Thyroid gland (tissue), 4 donors: ENCODE measurements around the gene TCF7L2. TPM values are rescaled to one million over a fixed set of nuclear protein-coding genes. Genes with fewer than 3 reads are reported as not detected.

Experiments used
- DNase-seq, 2 donors: peaks; one replicate each; pipeline ENCODE4 v3.0.0-alpha.2; 2019
- H3K27ac ChIP-seq, 3 donors: fragments of 200-600 bp; sonication (generic); 1 replicate in 2 of 3; 2 replicates in 1 of 3; pipeline ENCODE4 v1.5.1; 2016 to 2019; ENCODE audit warnings: mild to moderate bottlenecking in 1 of 3, moderate library complexity in 1 of 3
- H3K27me3 ChIP-seq: fragments of 200-600 bp; sonication (generic); one replicate; pipeline ENCODE4 v1.5.1; 2019
- H3K36me3 ChIP-seq, 2 donors: fragments of 200-600 bp; sonication (generic); one replicate each; pipeline ENCODE4 v1.5.1; 2016 to 2019
- H3K4me1 ChIP-seq, 2 donors: fragments of 200-600 bp; sonication (generic); one replicate each; pipeline ENCODE4 v1.5.1; 2017 to 2019
- H3K4me3 ChIP-seq, 3 donors: fragments of 200-600 bp; sonication (generic); replicated peaks in 1 of 3; 1 replicate in 2 of 3; 2 replicates in 1 of 3; pipeline ENCODE4 v1.5.1; 2016; ENCODE audit warnings: mild to moderate bottlenecking in 1 of 3
- H3K9me3 ChIP-seq: fragments of 200-600 bp; sonication (generic); one replicate; pipeline ENCODE4 v1.5.1; 2017
- POLR2A ChIP-seq, 2 donors: fragments of 450-650 bp; IDR thresholded peaks; one replicate each; pipeline ENCODE4 v1.6.1; 2017; ENCODE audit warnings: antibody characterized with exemption in 2 of 2, mild to moderate bottlenecking in 2 of 2, moderate library complexity in 1 of 2
- WGBS, 2 donors: methylation state at CpG; one replicate each; pipeline ENCODE4 v1.1.5; 2017; 5-methylcytosine and 5-hydroxymethylcytosine counted together
- intact Hi-C: fragments of 100-400 bp; cut with DNase I; formaldehyde crosslinking; loops from one replicate; pipeline ENCODE4 v1.15.1; 2023
- total RNA-seq, 4 donors: library from RNA; depleted of rRNA; stranded (reverse); fragments of >200 nt; gene quantifications; one replicate each; pipeline ENCODE4 v1.2.3, GENCODE V29; 2016
- TF ChIP-seq, protein P1 (sequence below), 6 experiments: fragments of 200-600 bp in 3 of 6; fragments of 450-650 bp in 3 of 6; sonication (generic) in 3 of 6; IDR thresholded peaks; one replicate each; pipeline ENCODE4 v1.5.1; 2016 to 2019; ENCODE audit warnings: antibody characterized with exemption in 6 of 6, mild to moderate bottlenecking in 2 of 6, inconsistent platforms in 1 of 6, moderate library complexity in 1 of 6

The TCF7L2 gene
- total RNA-seq = 10 to 100 TPM; 16.2 to 67.1 (median 25.3) TPM

DNA sequence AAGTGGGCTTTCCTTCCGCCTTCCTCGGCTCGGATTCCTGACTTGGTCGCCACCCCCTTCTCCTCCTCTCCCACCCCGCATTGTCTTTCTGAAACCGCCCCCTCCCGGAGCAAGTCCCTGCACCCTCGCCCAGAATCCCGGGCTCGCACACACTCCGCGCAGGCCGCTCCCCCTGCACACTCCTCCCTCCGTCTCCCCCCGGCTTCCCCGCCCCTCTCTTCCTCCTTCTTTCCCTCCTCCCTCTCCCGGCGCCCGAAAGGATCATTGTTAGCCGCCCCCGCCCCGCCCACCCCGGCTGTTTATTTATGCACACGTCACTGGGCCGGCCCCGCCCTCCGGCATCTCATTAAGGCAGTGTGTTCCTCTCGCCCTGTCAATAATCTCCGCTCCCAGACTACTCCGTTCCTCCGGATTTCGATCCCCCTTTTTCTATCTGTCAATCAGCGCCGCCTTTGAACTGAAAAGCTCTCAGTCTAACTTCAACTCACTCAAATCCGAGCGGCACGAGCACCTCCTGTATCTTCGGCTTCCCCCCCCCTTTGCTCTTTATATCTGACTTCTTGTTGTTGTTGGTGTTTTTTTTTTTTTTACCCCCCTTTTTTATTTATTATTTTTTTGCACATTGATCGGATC is at the start of gene TCF7L2:
Gene TCF7L2, plus strand, starts transcription at position 373 of the 633 bp plus-strand sequence. CDS start 510 bp downstream, outside the sequence.
- TF ChIP-seq, protein P1, sequence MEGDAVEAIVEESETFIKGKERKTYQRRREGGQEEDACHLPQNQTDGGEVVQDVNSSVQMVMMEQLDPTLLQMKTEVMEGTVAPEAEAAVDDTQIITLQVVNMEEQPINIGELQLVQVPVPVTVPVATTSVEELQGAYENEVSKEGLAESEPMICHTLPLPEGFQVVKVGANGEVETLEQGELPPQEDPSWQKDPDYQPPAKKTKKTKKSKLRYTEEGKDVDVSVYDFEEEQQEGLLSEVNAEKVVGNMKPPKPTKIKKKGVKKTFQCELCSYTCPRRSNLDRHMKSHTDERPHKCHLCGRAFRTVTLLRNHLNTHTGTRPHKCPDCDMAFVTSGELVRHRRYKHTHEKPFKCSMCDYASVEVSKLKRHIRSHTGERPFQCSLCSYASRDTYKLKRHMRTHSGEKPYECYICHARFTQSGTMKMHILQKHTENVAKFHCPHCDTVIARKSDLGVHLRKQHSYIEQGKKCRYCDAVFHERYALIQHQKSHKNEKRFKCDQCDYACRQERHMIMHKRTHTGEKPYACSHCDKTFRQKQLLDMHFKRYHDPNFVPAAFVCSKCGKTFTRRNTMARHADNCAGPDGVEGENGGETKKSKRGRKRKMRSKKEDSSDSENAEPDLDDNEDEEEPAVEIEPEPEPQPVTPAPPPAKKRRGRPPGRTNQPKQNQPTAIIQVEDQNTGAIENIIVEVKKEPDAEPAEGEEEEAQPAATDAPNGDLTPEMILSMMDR (IDR thresholded peaks at IDR 0.05) = peak in 1 of 6 experiments; percentile 6
- TF ChIP-seq POLR2A (IDR thresholded peaks at IDR 0.05) = peak; percentile 67 to 90
- H3K4me1 ChIP-seq = peaks cover 15 to 26% of the 10 kb centered on the region in 2 donors
- no peaks in the 10 kb centered on the region for H3K9me3 ChIP-seq
- peak within 1 kb of the TSS; percentile 3 to 83 (median 70) for H3K4me3 ChIP-seq
- H3K27ac ChIP-seq = peak within 1 kb of the TSS; percentile 88 to 98 (median 96)
- 1% methylated on average over 39 of the region's 39 CpGs for WGBS, 2 donors
- H3K36me3 ChIP-seq = no peaks in the 10 kb centered on the region
- intact Hi-C loops = loop anchor here (10.0 kb wide), 3 partner anchors 115 to 175 kb away; no protein-coding TSS in a partner anchor
- DNase-seq = peak; percentile 96 to 98
- H3K27me3 ChIP-seq = no peaks in the 10 kb centered on the region

DNA sequence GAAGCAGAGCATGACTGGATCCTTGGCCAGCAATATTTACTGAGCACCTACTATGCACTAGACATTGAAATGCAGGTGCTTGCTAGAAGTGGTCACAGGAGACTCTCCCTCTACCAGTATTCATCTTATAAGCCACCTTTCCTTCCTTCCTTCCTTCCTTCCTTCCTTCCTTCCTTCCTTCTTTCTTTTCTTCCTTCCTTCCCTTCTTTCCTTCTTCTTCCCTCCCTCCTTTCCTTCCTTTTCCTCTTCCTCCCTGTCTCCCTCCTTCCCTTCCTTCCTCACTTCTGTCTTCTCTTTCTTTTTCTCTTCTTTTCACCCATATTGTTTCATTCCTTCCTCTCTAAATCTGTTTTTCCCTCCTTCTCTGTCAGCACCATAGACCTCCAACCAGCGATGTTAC is 47.3 kb upstream of the TCF7L2 start:
- DNase-seq = no peak
- WGBS, 2 donors = 90 to 91% methylated on average over 1 of the region's 1 CpG
- Histone ChIP-seq H3K27ac (no peak overlapping the region), H3K36me3 (no peaks in the 10 kb centered on the region), H3K4me1 (no peaks in the 10 kb centered on the region), H3K27me3 (no peaks in the 10 kb centered on the region), H3K4me3 (no peak overlapping the region), H3K9me3 (no peaks in the 10 kb centered on the region)
- intact Hi-C loops = no loop called here
- TF ChIP-seq, protein P1 (IDR thresholded peaks at IDR 0.05) = no peak
- TF ChIP-seq POLR2A (IDR thresholded peaks at IDR 0.05) = no peak

DNA sequence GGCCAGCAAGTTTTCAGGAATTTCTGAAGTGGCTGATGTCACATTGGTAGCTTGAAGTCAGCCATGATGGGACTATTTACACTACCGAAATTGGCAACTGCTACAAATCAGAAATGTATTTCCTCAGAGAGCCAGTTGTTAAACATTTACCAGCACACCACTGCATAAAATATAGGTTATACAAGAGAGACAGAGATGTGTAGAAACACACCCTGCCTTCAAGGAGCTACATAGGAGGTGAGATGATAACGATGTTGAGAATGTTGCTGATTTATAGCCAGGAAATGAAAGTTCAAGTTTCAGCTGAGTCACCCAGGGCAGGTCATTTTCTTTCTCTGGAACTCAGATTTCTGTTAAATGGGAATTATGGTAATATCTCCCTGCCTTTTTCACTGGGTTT is 46.0 kb upstream of the TCF7L2 start:
- no peaks in the 10 kb centered on the region for H3K9me3 ChIP-seq
- TF ChIP-seq, protein P1 (IDR thresholded peaks at IDR 0.05) = no peak
- no peak for TF ChIP-seq POLR2A (IDR thresholded peaks at IDR 0.05)
- H3K4me1 ChIP-seq = no peaks in the 10 kb centered on the region
- H3K36me3 ChIP-seq = no peaks in the 10 kb centered on the region
- intact Hi-C loops = no loop called here
- 82 to 94% methylated on average over 2 of the region's 2 CpGs for WGBS, 2 donors
- H3K4me3 ChIP-seq = no peak overlapping the region
- H3K27ac ChIP-seq = no peak overlapping the region
- H3K27me3 ChIP-seq = no peaks in the 10 kb centered on the region
- no peak for DNase-seq

GRCh38 chr10:112906945-112907344 is 43.1 kb upstream of the TCF7L2 start:
- H3K9me3 ChIP-seq = no peaks in the 10 kb centered on the region
- no peak for DNase-seq
- H3K4me1 ChIP-seq = no peaks in the 10 kb centered on the region
- intact Hi-C loops = no loop called here
- no peaks in the 10 kb centered on the region for H3K27me3 ChIP-seq
- H3K27ac ChIP-seq = no peak overlapping the region
- no peaks in the 10 kb centered on the region for H3K36me3 ChIP-seq
- 76 to 91% methylated on average over 6 to 8 of the region's 8 CpGs for WGBS, 2 donors
- TF ChIP-seq POLR2A (IDR thresholded peaks at IDR 0.05) = no peak
- TF ChIP-seq, protein P1 (IDR thresholded peaks at IDR 0.05) = no peak
- H3K4me3 ChIP-seq = no peak overlapping the region

DNA sequence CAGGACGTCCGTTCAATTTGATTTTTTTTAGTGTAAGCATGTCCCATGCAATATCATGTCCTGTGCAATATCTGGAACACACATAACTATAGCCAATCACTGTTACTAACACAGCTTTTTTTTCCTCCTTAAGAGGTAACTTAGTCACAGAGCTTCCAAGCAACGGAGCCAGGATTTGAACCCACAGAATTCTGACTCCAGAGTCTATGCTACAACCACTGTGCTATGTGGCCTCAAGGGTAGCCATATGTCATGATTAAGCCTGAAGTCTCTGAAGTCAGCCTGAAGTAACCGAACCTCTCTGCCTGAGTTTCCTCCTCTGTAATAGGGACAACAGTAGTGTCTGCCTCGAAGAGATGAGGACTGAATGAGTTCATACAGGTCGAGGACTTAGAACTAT is 42.2 kb upstream of the TCF7L2 start:
- intact Hi-C loops = no loop called here
- Histone ChIP-seq H3K9me3 (no peaks in the 10 kb centered on the region), H3K27ac (no peak overlapping the region), H3K4me3 (no peak overlapping the region), H3K4me1 (no peaks in the 10 kb centered on the region), H3K27me3 (no peaks in the 10 kb centered on the region), H3K36me3 (no peaks in the 10 kb centered on the region)
- DNase-seq = no peak
- 76 to 79% methylated on average over 6 of the region's 6 CpGs for WGBS, 2 donors
- no peak for TF ChIP-seq POLR2A (IDR thresholded peaks at IDR 0.05)
- TF ChIP-seq, protein P1 (IDR thresholded peaks at IDR 0.05) = no peak
